HepG2 (cell line): ENCODE data around the gene NCKAP5L. TPM values are rescaled to one million over a fixed set of nuclear protein-coding genes. Genes with fewer than 3 reads are reported as not detected.

ENCODE experiments used
- ATAC-seq: fragments of 200-7000 bp; cut with Tn5 transposase; 3 replicates; pipeline ENCODE4 v1.9.1; 2020; ENCODE audit warnings: mild to moderate bottlenecking, moderate library complexity
- BruUV-seq: library from RNA; stranded (reverse); fragments of 400-500 nt; replicated peaks from 2 replicates; lab custom pipeline; 2021; lab: Mats Ljungman, UMichigan
- CTCF ChIA-PET: fragments of 300-600 bp; formaldehyde crosslinking; extraction: SDS; loops from one replicate; lab custom pipeline; 2021; ENCODE audit warnings: low total read pairs, inconsistent platforms, low intra/inter-chr PET ratio; lab: Yijun Ruan, JAX
- POLR2A ChIA-PET: fragments of 350-600 bp; sonication (Branson Sonifier 250); formaldehyde crosslinking; loops from one replicate; lab custom pipeline; 2020; ENCODE audit warnings: antibody characterized with exemption, inconsistent platforms; lab: Yijun Ruan, JAX
- DNase-seq: peaks from one replicate; pipeline ENCODE4 v3.0.0-alpha.2; 2015; ENCODE audit warnings: low spot score
- FAIRE-seq: peaks from 3 replicates; lab custom pipeline; 2011; peaks lifted over from hg19 to GRCh38; lab: Jason Lieb, UNC
- H2AFZ ChIP-seq: one replicate; pipeline ENCODE4 v1.6.1; 2011; ENCODE audit warnings: low read length, inconsistent platforms
- H3K27ac ChIP-seq: fragments of 300-600 bp; 3 replicates; pipeline ENCODE4 v1.8.0; 2011; ENCODE audit warnings: mixed run types, mild to moderate bottlenecking, mixed read lengths, low read length, inconsistent platforms; ENCODE audit not compliant: insufficient read depth; ENCODE audit errors: extremely low read length
- H3K27me3 ChIP-seq, 2 experiments: fragments of 200-600 bp in 1 of 2; 2 replicates in 1 of 2; 3 replicates in 1 of 2; pipeline versions ENCODE4 v1.6.0 to v1.8.0; 2011; ENCODE audit warnings: low read length in 2 of 2, mild to moderate bottlenecking in 2 of 2, moderate library complexity in 2 of 2, inconsistent platforms in 1 of 2; ENCODE audit not compliant: insufficient read depth in 2 of 2, control insufficient read depth in 1 of 2
- H3K36me3 ChIP-seq, 2 experiments: fragments of 200-600 bp in 1 of 2; replicated peaks in 1 of 2; 2 replicates in 1 of 2; 3 replicates in 1 of 2; pipeline versions ENCODE4 v1.5.1 to v1.8.0; 2011; ENCODE audit warnings: low read length in 2 of 2, inconsistent platforms in 1 of 2; ENCODE audit not compliant: insufficient read depth in 2 of 2, control insufficient read depth in 1 of 2
- H3K4me1 ChIP-seq: 2 replicates; pipeline ENCODE4 v1.5.1; 2012; ENCODE audit warnings: low read length, inconsistent platforms; ENCODE audit not compliant: insufficient read depth
- H3K4me2 ChIP-seq: 2 replicates; pipeline ENCODE4 v1.6.0; 2011; ENCODE audit warnings: low read depth, low read length, inconsistent platforms
- H3K4me3 ChIP-seq, 3 experiments: fragments of 200-600 bp in 1 of 3; sonication (generic), shearing (Covaris generic) in 1 of 3; replicated peaks in 1 of 3; 2 replicates each; pipeline ENCODE4 v1.5.1; 2011 to 2016; ENCODE audit warnings: low read length in 3 of 3, inconsistent platforms in 2 of 3, low read depth in 2 of 3, mild to moderate bottlenecking in 2 of 3, control low read depth in 1 of 3, mixed read lengths in 1 of 3; ENCODE audit not compliant: insufficient read depth in 1 of 3
- H3K79me2 ChIP-seq: one replicate; pipeline ENCODE4 v1.6.1; 2011; ENCODE audit warnings: low read length, inconsistent platforms; ENCODE audit not compliant: insufficient read depth
- H3K9ac ChIP-seq: 2 replicates; pipeline ENCODE4 v1.6.0; 2011; ENCODE audit warnings: mild to moderate bottlenecking, low read depth, low read length, inconsistent platforms; ENCODE audit not compliant: insufficient read depth
- H3K9me3 ChIP-seq: 2 replicates; pipeline ENCODE4 v1.5.1; 2012; ENCODE audit warnings: mild to moderate bottlenecking, low read length
- H4K20me1 ChIP-seq: 2 replicates; pipeline ENCODE4 v1.6.0; 2011; ENCODE audit warnings: inconsistent platforms, mild to moderate bottlenecking, low read length, moderate library complexity; ENCODE audit not compliant: insufficient read depth
- AGO2 ChIP-seq: fragments of 200-400 bp; formaldehyde crosslinking; optimal IDR thresholded peaks from 2 replicates; pipeline ENCODE3; 2017; ENCODE audit warnings: mild to moderate bottlenecking, low read depth, low read length, moderate library complexity
- E2F5 ChIP-seq: sonication (generic); formaldehyde crosslinking; conservative IDR thresholded peaks from 2 replicates; pipeline ENCODE4 v1.4.0; 2020; ENCODE audit warnings: missing genetic modification reagents
- ZNF235 ChIP-seq: sonication (generic); formaldehyde crosslinking; IDR thresholded peaks from 2 replicates; pipeline ENCODE4 v1.8.1; 2023; ENCODE audit warnings: mild to moderate bottlenecking, missing genetic modification reagents, borderline replicate concordance
- ZNF318 ChIP-seq: sonication (generic); formaldehyde crosslinking; IDR thresholded peaks from 2 replicates; pipeline ENCODE4 v1.4.0; 2020; ENCODE audit warnings: mild to moderate bottlenecking, missing genetic modification reagents
- ZNF333 ChIP-seq: sonication (generic); formaldehyde crosslinking; IDR thresholded peaks from 2 replicates; pipeline ENCODE4 v1.4.0; 2020; ENCODE audit warnings: mild to moderate bottlenecking, missing genetic modification reagents, borderline replicate concordance
- ZNF781 ChIP-seq: sonication (generic); formaldehyde crosslinking; IDR thresholded peaks from 2 replicates; pipeline ENCODE4 v1.5.1; 2020; ENCODE audit warnings: borderline replicate concordance, mild to moderate bottlenecking, missing genetic modification reagents; ENCODE audit errors: not compliant biosample characterization
- WGBS: methylation state at CpG from one replicate; pipeline ENCODE4 v1.1.6; 2017; ENCODE audit warnings: low lambda C conversion rate; 5-methylcytosine and 5-hydroxymethylcytosine counted together
- in situ Hi-C: cut with HindIII; loops from 2 replicates; pipeline ENCODE4 v1.10.0; 2017; ENCODE audit warnings: low pct_unique_long_range_greater_than_20kb; ENCODE audit not compliant: extremely low pct_ligation_motif_present
- intact Hi-C: fragments of 100-400 bp; cut with micrococcal nuclease; formaldehyde crosslinking; loops from one replicate; pipeline ENCODE4 v1.10.0; 2022; ENCODE audit not compliant: unreplicated experiment
- polyA plus RNA-seq, 8 experiments: library from polyadenylated mRNA; depleted of rRNA in 3 of 8; stranded (reverse) in 7 of 8; unstranded in 1 of 8; fragments of >200 nt; fragmentation: Illumina TruSeq in 4 of 8; extraction: Trizol in 4 of 8; gene quantifications; 2 replicates each; pipeline versions ENCODE4 v1.2.1 to v1.2.3, GENCODE V29; 2011 to 2016; ENCODE audit warnings: low read depth in 4 of 8, missing spikeins in 1 of 8, mixed read lengths in 1 of 8; ENCODE audit not compliant: insufficient read depth in 1 of 8
- total RNA-seq, 5 experiments: library from RNA; depleted of rRNA; stranded (reverse); fragments of >200 nt; fragmentation: Illumina TruSeq; extraction: Trizol; gene quantifications; 2 replicates each; pipeline ENCODE4 v1.2.3, GENCODE V29; 2016; ENCODE audit warnings: low read depth in 1 of 5

Gene NCKAP5L
- total and polyA plus RNA-seq, 2 of the 13 experiments (the other 11 are each of a cell fraction or from before 2014, with no cell fraction given), result 4.1 to 9.0 TPM

GRCh38 chr12:49790741-49791555 lies 37.3 kb downstream of the NCKAP5L start:
- no peaks in the 10 kb centered on the region for H3K36me3 ChIP-seq
- in situ Hi-C loops (loop anchor here (5.0 kb wide), 1 partner anchor 36 kb away; the partner anchor contains the start of gene NCKAP5L), intact Hi-C loops (no loop called here)
- no peaks in the 10 kb centered on the region for H3K9me3 ChIP-seq
- FAIRE-seq (no peak), ATAC-seq (no peak), DNase-seq (no peak)
- no peak overlapping the region for H3K9ac ChIP-seq
- no peaks in the 10 kb centered on the region for H3K27me3 ChIP-seq
- no peaks in the 10 kb centered on the region for H4K20me1 ChIP-seq
- POLR2A ChIA-PET, result no interaction called here
- no peaks in the 10 kb centered on the region for H3K4me1 ChIP-seq
- no peak overlapping the region for H3K4me3 ChIP-seq
- no peak overlapping the region for H3K4me2 ChIP-seq
- H3K27ac ChIP-seq, result no peak overlapping the region
- no peaks in the 10 kb centered on the region for H3K79me2 ChIP-seq
- TF ChIP-seq AGO2, result peak; percentile 37
- TF ChIP-seq ZNF318 (CRISPR knock-in tag), result no peak
- no peak for TF ChIP-seq ZNF781 (CRISPR knock-in tag)
- no peak for TF ChIP-seq ZNF333 (CRISPR knock-in tag)
- no peak for TF ChIP-seq E2F5 (CRISPR knock-in tag)
- no peak for TF ChIP-seq ZNF235
- CTCF ChIA-PET, result no interaction called here
- no TSS peak for BruUV-seq
- 91% methylated on average over 19 of the region's 22 CpGs for WGBS
- no peak overlapping the region for H2AFZ ChIP-seq
